T-cell (primary cell): Measurements from ENCODE around the gene MT1M. TPM values are rescaled to one million over a fixed set of nuclear protein-coding genes. Genes with fewer than 3 reads are reported as not detected.
A peak's percentile ranks its signal among the peaks of the same experiment; 100 is the strongest.
"Not testable (repeated sequence)": the region's sequence is repeated elsewhere in the genome, so short reads cannot be mapped to it uniquely, and the experiment has no call there.

Experiments used
- ATAC-seq, 4 experiments: fragments of 200-7000 bp in 3 of 4; fragments of 150-1000 bp in 1 of 4; cut with Tn5 transposase; replicated peaks in 1 of 4; 1 replicate in 3 of 4; 2 replicates in 1 of 4; pipeline ENCODE4 v1.10.0; 2021; ENCODE audit warnings: moderate library complexity in 3 of 4, mild to moderate bottlenecking in 2 of 4, moderate number of reproducible peaks in 1 of 4
- CTCF ChIA-PET, 2 donors: fragments of 300-600 bp; sonication (Branson Sonifier 250); formaldehyde crosslinking; loops; one replicate each; lab custom pipeline; 2022; ENCODE audit warnings: antibody characterized with exemption in 2 of 2; lab: Charles Lee
- POLR2A ChIA-PET, 2 donors: fragments of 300-600 bp; sonication (Branson Sonifier 250); formaldehyde crosslinking; loops; one replicate each; lab custom pipeline; 2022; ENCODE audit warnings: antibody characterized with exemption in 2 of 2; lab: Charles Lee
- DNase-seq, 35 experiments: peaks; one replicate each; pipeline versions ENCODE4 v3.0.0 to v3.0.0-alpha.2; 2013 to 2023
- H3K27ac ChIP-seq: one replicate; pipeline ENCODE4 v1.5.1; 2013; ENCODE audit warnings: low read length
- H3K27me3 ChIP-seq, 2 experiments: replicated peaks in 1 of 2; 1 replicate in 1 of 2; 2 replicates in 1 of 2; pipeline versions ENCODE4 v1.6.1 to v1.7.0; 2013; ENCODE audit warnings: low read length in 1 of 2, mixed read lengths in 1 of 2; ENCODE audit not compliant: control insufficient read depth in 2 of 2, insufficient read depth in 2 of 2; ENCODE audit errors: extremely low read depth in 1 of 2
- H3K36me3 ChIP-seq, 2 donors: 1 replicate in 1 of 2; 2 replicates in 1 of 2; pipeline versions ENCODE4 v1.6.1 to v1.7.0; 2013; ENCODE audit warnings: low read length in 1 of 2; ENCODE audit not compliant: control insufficient read depth in 2 of 2, insufficient read depth in 1 of 2; ENCODE audit errors: extremely low read depth in 1 of 2
- H3K4me1 ChIP-seq, 2 experiments: 1 replicate in 1 of 2; 2 replicates in 1 of 2; pipeline versions ENCODE4 v1.6.1 to v1.7.0; 2013; ENCODE audit warnings: low read length in 2 of 2, mixed read lengths in 1 of 2; ENCODE audit not compliant: insufficient read depth in 2 of 2, control insufficient read depth in 1 of 2; ENCODE audit errors: extremely low read depth in 1 of 2
- H3K4me3 ChIP-seq, 2 donors: 1 replicate in 1 of 2; 2 replicates in 1 of 2; pipeline versions ENCODE4 v1.5.1 to v1.7.0; 2013; ENCODE audit warnings: mild to moderate bottlenecking in 2 of 2, low read length in 1 of 2, moderate library complexity in 1 of 2; ENCODE audit not compliant: control insufficient read depth in 1 of 2; ENCODE audit errors: extremely low read depth in 1 of 2
- H3K9me3 ChIP-seq: 2 replicates; pipeline ENCODE4 v1.7.0; 2013
- H3K27ac Mint-ChIP-seq, 2 donors: one replicate each; pipeline ENCODE4 v1.8.0; 2020 to 2021; ENCODE audit warnings: mild to moderate bottlenecking in 2 of 2, mixed read lengths in 2 of 2
- H3K27me3 Mint-ChIP-seq, 2 donors: one replicate each; pipeline ENCODE4 v1.8.0; 2021 to 2022; ENCODE audit warnings: mixed read lengths in 2 of 2
- H3K36me3 Mint-ChIP-seq: one replicate; pipeline ENCODE4 v1.8.0; 2021; ENCODE audit warnings: mixed read lengths
- H3K4me1 Mint-ChIP-seq, 3 donors: one replicate each; pipeline ENCODE4 v1.8.0; 2020 to 2022; ENCODE audit warnings: mixed read lengths in 3 of 3, mild to moderate bottlenecking in 1 of 3
- H3K4me3 Mint-ChIP-seq, 3 donors: one replicate each; pipeline ENCODE4 v1.8.0; 2020 to 2022; ENCODE audit warnings: mild to moderate bottlenecking in 3 of 3, mixed read lengths in 3 of 3, moderate library complexity in 3 of 3
- H3K9me3 Mint-ChIP-seq, 3 donors: one replicate each; pipeline ENCODE4 v1.8.0; 2020 to 2022; ENCODE audit warnings: mixed read lengths in 3 of 3
- WGBS: methylation state at CpG from one replicate; pipeline ENCODE4 v1.1.5; 2013; ENCODE audit warnings: missing lambda C conversion rate; ENCODE audit not compliant: insufficient coverage; 5-methylcytosine and 5-hydroxymethylcytosine counted together
- total RNA-seq, 35 experiments: library from RNA in 6 of 35; stranded (reverse) in 6 of 35; fragments of 120-200 nt in 1 of 35; gene quantifications; one replicate each; pipeline versions ENCODE4 v1.2.1 to v1.2.4 and lab custom pipeline; 2013 to 2026

The MT1M gene
- total RNA-seq, 5 donors from 2014 or later (not counting 1 experiment from before 2014, with no cell fraction given) = not detected

DNA sequence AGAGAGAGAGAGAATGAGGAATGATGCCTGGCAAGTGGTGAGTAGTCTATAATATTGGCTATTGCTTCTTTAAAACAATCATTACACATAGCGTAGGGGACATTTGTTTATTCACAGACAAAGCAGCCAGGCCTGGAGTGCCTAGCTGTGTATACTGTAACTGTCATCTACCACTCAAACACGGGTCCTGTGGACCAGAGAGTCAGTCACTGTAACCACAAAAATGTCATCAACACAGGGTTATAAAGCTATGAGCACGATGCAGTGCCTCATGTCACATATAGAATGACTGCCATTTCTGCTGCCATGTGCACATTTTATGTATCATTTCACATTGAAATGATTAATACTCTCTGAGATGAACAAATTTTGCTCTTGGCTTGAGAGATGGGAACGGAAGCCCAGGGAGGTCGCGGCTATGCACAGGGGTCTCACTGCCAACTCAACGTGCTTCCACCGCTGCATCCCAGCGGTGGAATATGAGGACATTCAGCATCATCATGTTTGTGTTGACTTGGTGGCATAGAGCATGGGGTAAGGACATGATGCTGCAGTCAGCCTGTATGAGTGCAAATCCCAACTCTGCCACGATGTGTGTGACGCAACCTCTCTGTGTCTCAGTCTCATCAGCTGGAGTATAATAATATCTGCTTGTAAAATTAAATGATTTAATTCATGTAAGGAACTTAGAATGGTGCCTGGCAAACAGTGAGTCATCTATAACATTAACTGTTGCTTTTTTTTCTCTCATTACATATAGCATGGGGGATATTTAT is 40.5 kb downstream of the MT1M start:
- H3K4me3 Mint-ChIP-seq = no peak overlapping the region
- H3K4me1 Mint-ChIP-seq = peaks cover 22 to 34% (median 31%) of the 10 kb centered on the region in 3 donors
- no peak for ATAC-seq
- ChIA-PET CTCF (interaction anchor here in 1 of 2 donors (0.6 kb wide), 1 partner anchor 149 kb away, joined by 3 read pairs; no protein-coding TSS in a partner anchor), POLR2A (no interaction called here)
- Histone ChIP-seq H3K4me1 (peaks cover 3 to 27% of the 10 kb centered on the region in 2 experiments), H3K36me3 (no peaks in the 10 kb centered on the region), H3K27ac (no peak overlapping the region), H3K9me3 (no peaks in the 10 kb centered on the region), H3K4me3 (no peak overlapping the region), H3K27me3 (peaks cover 17 to 53% of the 10 kb centered on the region in 2 experiments)
- no peaks in the 10 kb centered on the region for H3K36me3 Mint-ChIP-seq
- DNase-seq = no peak
- no peaks in the 10 kb centered on the region for H3K9me3 Mint-ChIP-seq
- peaks cover 30 to 63% of the 10 kb centered on the region in 2 donors for H3K27me3 Mint-ChIP-seq
- 80% methylated on average over 7 of the region's 11 CpGs for WGBS
- no peak overlapping the region for H3K27ac Mint-ChIP-seq

DNA sequence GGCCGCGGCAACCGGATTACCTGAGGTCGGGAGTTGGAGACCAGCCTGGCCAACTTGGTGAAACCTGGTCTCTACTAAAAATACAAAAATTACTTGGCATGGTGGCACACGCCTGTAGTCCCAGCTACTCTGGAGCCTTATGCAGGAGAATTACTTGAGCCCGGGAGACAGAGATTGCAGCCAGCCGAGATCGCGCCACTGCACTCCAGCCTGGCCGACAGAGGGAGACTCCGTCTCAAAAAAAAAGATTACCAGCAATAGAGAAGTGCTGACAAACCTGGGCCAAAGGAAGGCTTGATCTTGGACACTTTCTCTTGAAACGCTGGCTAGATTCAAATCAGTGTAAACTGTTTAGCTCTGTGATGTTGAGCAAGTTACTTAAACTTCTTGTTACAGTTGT is 41.5 kb downstream of the MT1M start:
- Histone ChIP-seq H3K27me3 (peaks cover 14 to 43% of the 10 kb centered on the region in 2 experiments), H3K4me3 (no peak overlapping the region), H3K9me3 (no peaks in the 10 kb centered on the region), H3K36me3 (no peaks in the 10 kb centered on the region), H3K4me1 (peaks cover 3 to 22% of the 10 kb centered on the region in 2 experiments), H3K27ac (no peak overlapping the region)
- CTCF ChIA-PET = interaction anchor here in 1 of 2 donors (0.7 to 1.5 kb wide), 2 partner anchors 28 to 298 kb away, joined by 3 to 8 read pairs; no protein-coding TSS in a partner anchor
- Mint-ChIP-seq H3K27ac (no peak overlapping the region), H3K9me3 (no peaks in the 10 kb centered on the region), H3K4me3 (peak overlapping the region in 1 of 3 donors; percentile 45), H3K27me3 (peaks cover 22 to 54% of the 10 kb centered on the region in 2 donors), H3K4me1 (peaks cover 16 to 24% (median 23%) of the 10 kb centered on the region in 3 donors), H3K36me3 (no peaks in the 10 kb centered on the region)
- ATAC-seq = peak in 3 of 4 experiments; percentile 40 to 51 (median 43)
- POLR2A ChIA-PET = no interaction called here
- 39% methylated on average over 7 of the region's 12 CpGs for WGBS
- peak in 7 of 35 experiments; percentile 18 to 46 (median 24) for DNase-seq

DNA sequence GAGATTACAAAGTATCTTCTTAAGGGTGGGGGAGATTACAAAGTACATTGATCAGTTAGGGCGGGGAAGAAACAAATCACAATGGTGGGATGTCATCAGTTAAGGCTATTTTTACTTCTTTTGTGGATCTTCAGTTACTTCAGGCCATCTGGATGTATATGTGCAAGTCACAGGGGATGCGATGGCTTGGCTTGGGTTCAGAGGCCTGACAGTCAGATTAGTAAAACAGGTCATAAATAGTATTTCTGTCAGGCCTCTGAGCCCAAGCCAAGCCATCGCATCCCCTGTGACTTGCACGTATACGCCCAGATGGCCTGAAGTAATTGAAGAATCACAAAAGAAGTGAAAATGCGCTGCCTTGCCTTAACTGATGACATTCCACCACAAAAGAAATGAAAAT is 42.1 kb downstream of the MT1M start:
- H3K9me3 ChIP-seq, H3K36me3 ChIP-seq, H3K36me3 Mint-ChIP-seq, DNase-seq, H3K27ac Mint-ChIP-seq, H3K9me3 Mint-ChIP-seq, H3K27ac ChIP-seq, ATAC-seq, POLR2A ChIA-PET, H3K4me3 ChIP-seq: not testable (repeated sequence)
- WGBS = 80% methylated on average over 1 of the region's 6 CpGs
- peak overlapping the region in 1 of 3 donors; percentile 85 for H3K4me3 Mint-ChIP-seq
- peaks cover 18 to 49% of the 10 kb centered on the region in 2 donors for H3K27me3 Mint-ChIP-seq
- CTCF ChIA-PET = interaction anchor here in 1 of 2 donors (1.5 kb wide), 1 partner anchor 27 kb away, joined by 8 read pairs; no protein-coding TSS in a partner anchor
- H3K4me1 ChIP-seq = peaks cover 3 to 19% of the 10 kb centered on the region in 2 experiments
- peaks cover 14 to 21% (median 20%) of the 10 kb centered on the region in 3 donors for H3K4me1 Mint-ChIP-seq
- H3K27me3 ChIP-seq = peaks cover 11 to 37% of the 10 kb centered on the region in 2 experiments

DNA sequence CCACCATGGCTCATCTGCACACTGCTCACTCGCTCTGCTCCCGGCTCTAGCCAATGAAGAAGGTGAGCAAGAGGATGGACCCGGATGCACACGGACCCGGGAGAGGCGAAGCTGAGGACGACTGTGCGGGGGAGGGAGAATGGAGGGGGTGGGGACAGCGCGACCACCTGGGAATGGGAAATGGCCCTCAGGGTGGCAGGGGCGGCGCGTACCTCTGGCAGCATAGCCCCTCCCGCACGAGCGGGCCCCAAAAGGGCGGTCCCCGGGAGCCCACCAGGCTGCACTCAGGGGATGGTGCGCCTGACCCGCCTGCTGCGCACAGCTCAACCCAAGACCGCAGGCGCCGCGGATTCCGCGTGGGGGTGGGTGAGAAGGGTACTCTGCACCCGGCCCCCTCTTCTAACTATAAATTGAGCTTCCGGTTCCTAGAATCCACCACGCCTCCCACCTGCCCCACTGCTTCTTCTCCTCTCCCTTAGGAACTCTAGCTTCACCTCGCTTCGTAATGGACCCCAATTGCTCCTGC is 43.3 kb downstream of the MT1M start:
- Mint-ChIP-seq H3K4me3 (peak overlapping the region; percentile 61 to 85 (median 66)), H3K27ac (peak overlapping the region in 1 of 2 donors; percentile 78), H3K27me3 (peaks cover 12 to 38% of the 10 kb centered on the region in 2 donors), H3K9me3 (no peaks in the 10 kb centered on the region), H3K36me3 (no peaks in the 10 kb centered on the region), H3K4me1 (peaks cover 10 to 20% (median 16%) of the 10 kb centered on the region in 3 donors)
- Histone ChIP-seq H3K4me3 (peak overlapping the region; percentile 44 to 52), H3K27ac (no peak overlapping the region), H3K36me3 (no peaks in the 10 kb centered on the region), H3K4me1 (peaks cover 3 to 13% of the 10 kb centered on the region in 2 experiments), H3K27me3 (peaks cover 8 to 25% of the 10 kb centered on the region in 2 experiments), H3K9me3 (no peaks in the 10 kb centered on the region)
- ChIA-PET POLR2A (interaction anchor here (0.6 to 1.2 kb wide), 4 partner anchors 33 to 1733 kb away, joined by 3 to 10 read pairs (median 6); partner anchors contain the start of gene MT2A (in 1 of the 2)), CTCF (interaction anchor here (0.7 to 1.5 kb wide), 2 partner anchors 26 to 56 kb away, joined by 3 to 4 read pairs; no protein-coding TSS in a partner anchor)
- WGBS = 0% methylated on average over 8 of the region's 32 CpGs
- DNase-seq (peak in 31 of 35 experiments; percentile 18 to 67 (median 46)), ATAC-seq (peak; percentile 62 to 91 (median 84))

DNA sequence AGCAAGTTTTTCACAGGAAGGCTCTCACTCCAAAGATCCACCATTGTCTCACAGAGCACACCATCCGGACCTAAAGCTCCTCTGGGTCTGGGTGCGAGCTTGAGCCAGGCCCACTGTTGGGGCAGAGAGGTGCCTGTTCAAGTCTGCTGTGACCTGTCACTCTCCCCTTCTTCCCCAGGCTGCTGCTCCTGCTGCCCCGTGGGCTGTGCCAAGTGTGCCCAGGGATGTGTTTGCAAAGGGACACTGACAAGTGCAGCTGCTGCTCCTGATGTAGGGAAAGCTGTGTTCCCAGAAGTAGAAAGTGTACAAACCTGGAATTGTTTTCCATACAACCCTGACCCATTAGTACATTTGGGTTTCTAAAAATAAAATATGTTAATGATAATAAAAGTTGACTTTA is 45.0 kb downstream of the MT1M start:
- H3K36me3 Mint-ChIP-seq = no peaks in the 10 kb centered on the region
- H3K9me3 ChIP-seq = no peaks in the 10 kb centered on the region
- CTCF ChIA-PET = no interaction called here
- H3K27me3 ChIP-seq = peaks cover 5 to 18% of the 10 kb centered on the region in 2 experiments
- no peaks in the 10 kb centered on the region for H3K9me3 Mint-ChIP-seq
- DNase-seq = no peak
- no peaks in the 10 kb centered on the region for H3K36me3 ChIP-seq
- H3K4me1 Mint-ChIP-seq = peaks cover 16 to 28% (median 26%) of the 10 kb centered on the region in 3 donors
- H3K27me3 Mint-ChIP-seq = peaks cover 0 to 22% of the 10 kb centered on the region in 2 donors
- POLR2A ChIA-PET = no interaction called here
- peaks cover 7 to 23% of the 10 kb centered on the region in 2 experiments for H3K4me1 ChIP-seq
- no peak overlapping the region for H3K27ac ChIP-seq
- no peak overlapping the region for H3K4me3 Mint-ChIP-seq
- no peak overlapping the region for H3K4me3 ChIP-seq
- no peak overlapping the region for H3K27ac Mint-ChIP-seq
- 82% methylated on average over 2 of the region's 3 CpGs for WGBS
- no peak for ATAC-seq
